PC-3 (cell line): ENCODE results near the gene CDHR2.

Experiments used
- EZH2 ChIP-seq: fragments of 300-600 bp; sonication (generic); IDR thresholded peaks from one replicate; pipeline ENCODE4 v1.6.1; 2017; ENCODE audit warnings: antibody characterized with exemption, mild to moderate bottlenecking, low read length; ENCODE audit not compliant: unreplicated experiment
- TF ChIP-seq, protein P1 (sequence below): fragments of 300-600 bp; sonication (generic); conservative IDR thresholded peaks from 2 replicates; pipeline ENCODE4 v1.5.1; 2017; ENCODE audit warnings: antibody characterized with exemption, low read depth, mild to moderate bottlenecking, low read length

DNA sequence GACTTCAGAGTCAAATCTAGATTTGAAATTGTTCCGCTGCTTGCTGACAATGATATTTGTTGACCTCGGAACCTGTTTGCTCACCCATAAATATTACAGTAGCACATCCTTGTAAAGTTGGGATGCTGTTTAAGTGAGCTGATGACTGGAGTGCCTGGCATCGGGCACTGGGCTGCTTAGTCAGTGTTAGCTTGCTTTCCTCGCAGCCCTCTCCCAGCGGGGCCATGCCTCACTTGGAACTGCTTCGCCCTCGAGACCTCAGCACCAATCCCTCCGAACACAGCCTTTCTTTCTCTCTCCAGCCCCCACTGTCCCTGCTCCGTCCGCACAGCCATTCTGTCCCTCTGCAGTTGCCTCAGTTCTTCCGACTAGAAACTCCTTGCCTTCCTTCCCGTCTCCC is 35.4 kb upstream of the CDHR2 start:
- TF ChIP-seq EZH2 = no peak
- TF ChIP-seq, protein P1, sequence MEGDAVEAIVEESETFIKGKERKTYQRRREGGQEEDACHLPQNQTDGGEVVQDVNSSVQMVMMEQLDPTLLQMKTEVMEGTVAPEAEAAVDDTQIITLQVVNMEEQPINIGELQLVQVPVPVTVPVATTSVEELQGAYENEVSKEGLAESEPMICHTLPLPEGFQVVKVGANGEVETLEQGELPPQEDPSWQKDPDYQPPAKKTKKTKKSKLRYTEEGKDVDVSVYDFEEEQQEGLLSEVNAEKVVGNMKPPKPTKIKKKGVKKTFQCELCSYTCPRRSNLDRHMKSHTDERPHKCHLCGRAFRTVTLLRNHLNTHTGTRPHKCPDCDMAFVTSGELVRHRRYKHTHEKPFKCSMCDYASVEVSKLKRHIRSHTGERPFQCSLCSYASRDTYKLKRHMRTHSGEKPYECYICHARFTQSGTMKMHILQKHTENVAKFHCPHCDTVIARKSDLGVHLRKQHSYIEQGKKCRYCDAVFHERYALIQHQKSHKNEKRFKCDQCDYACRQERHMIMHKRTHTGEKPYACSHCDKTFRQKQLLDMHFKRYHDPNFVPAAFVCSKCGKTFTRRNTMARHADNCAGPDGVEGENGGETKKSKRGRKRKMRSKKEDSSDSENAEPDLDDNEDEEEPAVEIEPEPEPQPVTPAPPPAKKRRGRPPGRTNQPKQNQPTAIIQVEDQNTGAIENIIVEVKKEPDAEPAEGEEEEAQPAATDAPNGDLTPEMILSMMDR = no peak
